Renal pelvis (tissue), 4 donors: Measurements from ENCODE around the gene GAPDHS. TPM values are rescaled to one million over a fixed set of nuclear protein-coding genes. Genes with fewer than 3 reads are reported as not detected.

Experiments
- DNase-seq: peaks from one replicate; pipeline ENCODE4 v3.0.0-alpha.2; 2013
- polyA plus RNA-seq, 3 donors: library from polyadenylated mRNA; unstranded; fragments of 120-200 nt; gene quantifications; one replicate each; pipeline ENCODE4 v1.2.1, GENCODE V29; 2013; ENCODE audit not compliant: insufficient read length in 3 of 3

GAPDHS gene
- polyA plus RNA-seq, 3 donors = not detected

DNA sequence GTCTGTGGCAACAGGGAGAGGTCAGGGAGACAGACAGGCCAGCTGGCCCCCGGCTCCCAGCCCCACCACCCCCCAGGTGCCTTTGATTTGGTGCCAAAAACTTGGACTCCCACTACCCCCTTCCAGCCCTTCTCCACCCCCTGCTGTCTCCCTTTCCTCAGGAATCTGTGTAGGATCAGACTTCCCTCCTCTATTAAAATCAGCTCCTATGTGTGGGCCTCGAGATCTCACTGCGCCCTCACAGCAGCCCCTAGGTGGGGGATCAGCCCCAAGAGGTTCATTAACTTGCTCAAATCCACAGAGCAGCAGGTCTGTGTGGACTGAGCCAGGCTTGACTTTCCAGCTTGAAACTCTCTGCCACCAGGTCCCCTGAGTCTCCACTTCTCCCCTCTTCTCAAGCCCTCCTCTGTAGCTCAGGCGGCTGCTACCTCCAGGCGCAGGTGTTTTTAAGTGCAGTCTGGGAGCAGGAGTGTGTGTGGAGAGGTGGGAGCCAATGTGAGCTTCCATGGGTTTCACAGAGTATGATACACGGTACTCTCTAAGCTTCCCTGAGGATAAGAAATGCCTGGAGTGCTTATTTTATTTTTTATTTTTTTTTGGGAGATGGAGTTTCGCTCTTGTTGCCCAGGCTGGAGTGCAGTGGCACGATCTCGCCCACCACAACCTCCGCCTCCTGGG is 1.7 kb downstream of the GAPDHS start:
- no peak for DNase-seq

DNA sequence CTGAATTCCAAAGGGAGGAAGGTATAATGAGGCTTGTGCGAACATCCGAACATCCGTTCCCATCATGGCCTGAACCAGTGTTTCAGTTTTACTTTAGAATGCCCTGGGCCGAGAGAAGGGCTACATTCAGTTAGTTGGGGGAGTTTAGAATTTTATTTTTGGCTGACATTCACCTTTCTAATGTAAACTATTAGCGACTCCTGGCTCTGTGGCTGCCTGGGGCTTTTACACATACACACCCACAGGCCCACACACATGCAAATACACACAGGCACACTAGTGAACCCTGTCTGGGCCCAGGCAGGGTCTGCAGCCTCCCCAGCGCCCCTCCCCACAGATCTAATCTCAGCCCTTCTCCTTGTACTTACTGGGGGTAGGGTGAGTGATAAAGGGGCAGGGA is 6.1 kb downstream of the GAPDHS start:
- DNase-seq = no peak

- DNase-seq = no peak
Observed at GRCh38 chr19:35539850-35540249, 6.6 kb downstream of the GAPDHS start.

DNA sequence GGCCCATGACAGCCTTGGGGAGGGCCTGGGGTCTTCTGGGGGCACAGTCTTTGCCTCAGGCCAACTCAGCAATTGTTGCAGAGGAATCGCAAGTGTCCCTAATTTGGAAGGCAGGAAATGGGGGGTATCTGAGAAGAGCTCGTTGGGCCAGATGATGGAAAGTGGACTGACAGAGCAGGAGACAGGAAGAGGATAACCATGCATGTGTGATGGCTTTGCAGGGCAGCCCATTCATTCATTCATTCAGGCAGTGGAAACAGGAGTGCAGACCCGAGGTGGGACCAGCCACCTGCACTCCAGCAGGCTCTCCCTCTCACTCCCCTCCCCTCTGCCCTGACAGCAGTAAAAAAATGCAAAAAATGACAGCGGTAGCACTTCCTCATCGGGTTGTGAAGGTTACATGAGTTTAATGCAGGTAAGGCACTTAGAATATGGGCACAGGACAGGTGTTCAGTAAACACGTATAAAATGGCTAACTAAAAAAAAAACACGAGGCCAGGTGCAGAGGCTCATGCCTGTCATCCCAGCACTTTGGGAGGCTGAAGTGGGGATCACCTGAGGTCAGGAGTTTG is 7.2 kb downstream of the GAPDHS start:
- DNase-seq = no peak

GRCh38 chr19:35542209-35542608 is 9.0 kb downstream of the GAPDHS start:
- no peak for DNase-seq

DNA sequence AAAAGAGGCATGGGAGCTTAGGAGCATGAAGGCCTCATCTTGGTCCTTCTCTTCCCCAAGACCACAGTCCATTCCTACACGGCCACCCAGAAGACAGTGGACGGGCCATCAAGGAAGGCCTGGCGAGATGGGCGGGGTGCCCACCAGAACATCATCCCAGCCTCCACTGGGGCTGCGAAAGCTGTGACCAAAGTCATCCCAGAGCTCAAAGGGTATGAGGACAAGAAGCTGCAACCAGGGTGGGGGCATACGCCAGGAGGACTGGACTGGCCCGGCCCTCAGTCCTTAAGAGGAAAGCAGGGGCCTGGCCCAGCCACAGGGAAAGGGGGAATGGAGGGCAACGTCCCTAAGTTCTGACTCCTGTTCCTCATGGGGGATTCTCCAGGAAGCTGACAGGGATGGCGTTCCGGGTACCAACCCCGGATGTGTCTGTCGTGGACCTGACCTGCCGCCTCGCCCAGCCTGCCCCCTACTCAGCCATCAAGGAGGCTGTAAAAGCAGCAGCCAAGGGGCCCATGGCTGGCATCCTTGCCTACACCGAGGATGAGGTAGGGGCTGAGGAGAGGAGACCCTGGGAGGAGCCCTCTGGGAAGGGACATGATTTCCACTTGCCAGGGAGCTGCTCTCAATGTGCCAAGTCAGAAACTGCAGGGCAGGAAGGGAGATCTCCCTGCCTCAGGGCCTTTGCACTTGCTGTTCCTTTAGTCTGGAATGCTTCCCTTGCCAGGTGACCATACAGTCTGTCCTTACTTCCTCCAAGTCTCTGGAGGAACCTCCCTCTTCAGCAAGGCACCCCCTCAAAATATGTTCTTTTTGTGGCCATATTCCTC is 10.2 kb downstream of the GAPDHS start:
- DNase-seq = no peak

DNA sequence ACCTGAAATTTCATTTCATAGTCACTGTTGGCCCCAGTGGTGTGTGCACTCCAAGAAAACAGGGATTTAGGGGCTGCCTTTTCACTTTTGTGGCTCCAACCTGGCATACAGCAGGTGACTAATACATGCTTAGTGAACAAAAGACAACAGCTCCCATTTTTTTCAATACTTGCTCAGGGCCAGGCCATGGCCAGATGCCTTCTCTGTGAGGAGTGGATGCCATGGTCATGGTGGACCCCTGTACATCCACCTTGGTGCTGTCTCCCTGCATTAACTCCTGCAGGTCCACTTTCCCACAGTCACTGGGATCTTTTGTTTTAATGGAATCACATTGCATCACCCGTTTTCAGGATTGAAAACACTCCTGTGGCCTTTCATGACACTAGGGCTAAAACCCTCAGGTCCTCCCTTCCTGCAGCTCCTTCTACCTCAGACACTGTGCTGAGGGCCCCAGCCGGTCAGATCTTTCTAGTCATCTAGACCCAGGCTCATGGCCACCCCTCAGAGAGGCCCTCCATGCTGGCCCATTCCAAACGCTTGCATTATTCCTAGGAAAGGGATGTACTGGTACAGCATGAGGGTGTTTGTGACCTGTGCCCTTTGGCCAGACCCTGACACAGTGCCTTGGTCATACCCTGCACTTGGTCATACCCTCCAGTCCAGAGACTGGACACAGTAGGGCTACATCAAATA is 11.0 kb downstream of the GAPDHS start:
- no peak for DNase-seq

GRCh38 chr19:35545001-35545854 is 12.0 kb downstream of the GAPDHS start, which contains the start of gene TMEM147:
Gene TMEM147, plus strand, starts transcription at chr19:35545626. Its CDS starts 114 bp downstream, at chr19:35545740.
- peak; percentile 90 for DNase-seq

GRCh38 chr19:35545855-35546381 is 12.7 kb downstream of the GAPDHS start:
- DNase-seq = no peak

DNA sequence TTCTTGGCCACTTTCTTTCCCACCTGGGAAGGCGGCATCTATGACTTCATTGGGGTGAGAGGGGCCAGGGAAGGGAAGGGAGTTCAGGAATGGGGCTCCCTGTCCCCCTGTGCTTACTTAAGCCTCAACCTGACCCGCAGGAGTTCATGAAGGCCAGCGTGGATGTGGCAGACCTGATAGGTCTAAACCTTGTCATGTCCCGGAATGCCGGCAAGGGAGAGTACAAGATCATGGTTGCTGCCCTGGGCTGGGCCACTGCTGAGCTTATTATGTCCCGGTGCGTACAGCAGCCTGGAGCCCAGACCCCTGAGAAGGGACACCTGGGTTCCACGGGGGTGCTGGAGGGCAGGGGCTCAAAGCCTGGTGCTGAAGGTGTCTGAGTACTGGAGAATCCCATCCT is 13.3 kb downstream of the GAPDHS start:
- no peak for DNase-seq

DNA sequence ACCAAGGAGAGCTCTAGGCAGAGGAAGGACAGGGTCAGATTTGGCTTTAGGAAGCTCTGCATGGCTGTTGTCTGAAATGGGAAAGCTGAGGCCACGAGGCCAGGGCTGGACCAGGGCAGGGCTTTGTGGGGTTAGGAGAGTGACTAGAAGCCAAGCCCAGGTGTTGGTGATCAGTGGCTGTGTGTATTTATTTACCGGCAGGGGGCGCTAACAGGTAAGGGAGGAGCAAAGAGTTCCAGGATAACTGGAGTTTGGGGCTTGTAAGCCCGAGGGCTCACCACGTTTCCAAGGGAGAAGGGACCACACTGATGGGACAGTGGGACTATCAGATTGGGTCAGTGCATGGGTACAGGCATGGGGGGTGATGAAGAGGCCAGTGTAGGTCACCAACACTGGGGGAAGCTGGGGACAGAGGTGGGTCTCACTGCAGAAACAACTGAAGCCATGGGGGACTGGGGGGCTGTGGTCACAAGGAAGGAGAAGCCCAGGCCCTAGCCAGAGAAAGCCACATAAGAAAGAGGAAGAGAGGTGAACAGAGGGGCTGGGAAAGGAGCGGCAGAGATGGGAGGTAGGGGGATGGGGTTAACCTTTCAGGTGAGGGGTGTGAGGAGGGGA is 16.0 kb downstream of the GAPDHS start:
- DNase-seq = peak; percentile 69

DNA sequence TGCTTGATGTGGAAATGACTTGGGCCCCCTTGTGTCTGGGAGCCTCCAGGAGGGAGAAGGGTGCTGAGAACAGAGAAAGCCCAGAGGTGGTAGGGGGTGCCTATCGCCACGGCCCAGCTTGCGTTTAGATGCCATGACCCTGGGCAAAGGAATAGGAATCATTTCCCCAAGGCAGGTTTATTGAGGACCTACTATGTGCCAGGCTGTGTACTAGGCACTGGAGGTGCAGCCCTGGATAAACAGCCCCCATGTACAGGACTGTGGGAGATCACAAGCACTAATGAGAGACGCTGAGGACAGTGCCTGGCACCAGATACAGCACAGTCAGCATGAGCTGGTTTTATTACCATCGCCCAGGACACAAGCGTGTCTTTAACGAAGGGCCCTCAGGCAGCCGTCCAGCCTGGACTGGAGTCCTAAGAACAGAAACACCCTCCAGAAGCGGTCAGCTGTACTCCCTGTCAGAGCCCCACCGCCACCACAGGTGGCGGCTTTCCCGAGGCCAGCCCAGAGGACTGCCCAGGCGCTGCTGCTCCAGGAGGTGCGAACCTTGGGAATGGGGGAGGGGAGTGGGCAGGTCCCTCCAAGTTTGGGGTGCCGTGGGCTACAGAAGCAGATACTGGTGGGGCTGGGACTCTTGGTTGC is 16.7 kb downstream of the GAPDHS start:
- no peak for DNase-seq

- DNase-seq = no peak
Observed at GRCh38 chr19:35551091-35551810, 18.0 kb downstream of the GAPDHS start.

GRCh38 chr19:35552534-35553384 is 19.5 kb downstream of the GAPDHS start:
- no peak for DNase-seq

DNA sequence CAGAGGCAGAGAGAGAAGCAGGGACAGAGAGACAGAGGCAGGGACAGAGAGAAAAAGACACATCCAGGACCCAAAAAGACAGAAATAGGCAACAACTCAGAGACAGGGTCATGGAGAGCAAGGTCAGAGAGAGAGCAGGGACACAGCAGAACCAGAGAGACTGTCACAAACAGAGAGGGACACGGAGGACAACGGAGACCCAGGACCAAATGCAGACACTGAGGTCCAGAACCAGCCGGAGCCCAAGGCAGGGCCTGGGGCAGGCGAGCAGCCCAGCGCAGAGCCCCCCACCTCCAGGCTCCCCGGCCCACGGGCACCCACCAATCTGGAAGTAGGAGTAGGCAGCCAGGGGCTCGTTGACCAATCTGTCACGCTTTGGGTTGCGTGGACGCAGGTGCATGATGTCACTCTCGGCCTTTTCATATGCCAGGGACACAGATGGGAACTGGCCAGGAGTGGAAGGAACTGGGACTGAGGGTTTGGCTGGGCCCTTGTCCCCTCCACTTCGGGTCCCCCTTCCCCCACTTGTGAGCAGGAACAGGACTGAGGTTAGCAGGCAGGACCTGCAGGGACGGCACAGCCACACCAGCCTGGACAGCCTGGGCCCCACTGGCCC is 20.2 kb downstream of the GAPDHS start:
- no peak for DNase-seq

DNA sequence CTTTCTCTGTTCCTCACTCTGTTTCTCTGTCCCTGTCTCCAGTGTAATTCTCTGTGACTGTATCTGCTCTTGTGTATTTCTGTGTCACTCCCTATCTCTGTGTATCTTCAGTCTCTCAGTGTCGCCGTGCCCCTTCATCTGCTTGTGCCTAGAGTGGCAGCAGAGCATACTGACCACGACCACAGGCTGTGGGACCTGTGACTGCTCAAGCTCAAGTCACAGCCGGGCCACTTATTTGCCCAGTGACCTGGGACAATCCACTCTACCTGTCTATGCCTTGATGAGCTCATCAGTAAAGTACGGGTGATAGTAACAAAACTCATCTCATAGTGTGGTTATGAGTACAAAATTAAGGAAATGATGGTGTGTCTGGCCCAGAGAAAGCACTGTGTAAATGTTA is 20.8 kb downstream of the GAPDHS start:
- no peak for DNase-seq

- DNase-seq = no peak
Observed at GRCh38 chr19:35555301-35556005, 22.2 kb downstream of the GAPDHS start.
